GM19025 (cell line): ENCODE measurements around the gene KCND2.

Experiments used
- ATAC-seq: cut with Tn5 transposase; IDR thresholded peaks from one replicate; pipeline ENCODE4 v1.9.1; 2021; ENCODE audit warnings: mild to moderate bottlenecking, low read depth, moderate library complexity; ENCODE audit not compliant: unreplicated experiment

Gene KCND2

DNA sequence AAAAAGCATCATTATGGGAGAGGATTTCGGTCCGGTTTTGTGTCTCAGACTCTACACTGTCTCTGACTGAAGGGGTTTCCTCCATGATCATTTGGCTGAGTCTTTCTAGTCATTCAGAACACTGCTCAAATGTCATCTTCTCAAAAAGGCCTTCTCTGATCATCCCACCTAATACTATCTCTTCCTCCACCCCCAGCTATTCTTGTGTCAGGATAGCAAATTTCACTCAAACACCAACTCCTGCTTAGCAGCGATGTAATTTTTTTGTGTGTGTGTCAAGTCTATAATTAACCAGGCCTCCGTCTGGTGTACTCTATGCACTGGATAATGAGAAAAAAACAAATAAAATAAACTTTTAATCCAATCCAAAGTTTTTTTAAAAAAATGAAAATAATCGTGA, 200.4 kb downstream of the KCND2 start:
- ATAC-seq, result no peak

DNA sequence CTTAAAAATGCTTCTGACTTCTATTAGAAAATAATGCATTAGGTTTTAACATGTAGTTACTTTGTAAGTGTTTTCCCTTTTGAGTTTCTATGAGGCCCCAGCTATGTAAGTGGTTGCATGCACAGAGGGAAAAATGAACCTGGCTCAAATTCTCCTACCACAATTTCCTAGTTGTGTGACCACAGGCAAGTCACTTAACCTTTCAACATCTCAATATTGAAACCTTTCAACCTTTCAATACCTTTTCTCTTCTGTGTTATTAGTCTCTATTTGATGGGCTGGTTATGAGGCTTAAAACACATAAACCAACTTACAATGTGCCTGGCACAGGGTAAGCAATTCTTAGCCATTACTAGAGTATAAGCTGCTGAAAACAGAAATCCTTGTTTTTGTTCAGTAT, 203.0 kb downstream of the KCND2 start:
- ATAC-seq, result peak; percentile 60

DNA sequence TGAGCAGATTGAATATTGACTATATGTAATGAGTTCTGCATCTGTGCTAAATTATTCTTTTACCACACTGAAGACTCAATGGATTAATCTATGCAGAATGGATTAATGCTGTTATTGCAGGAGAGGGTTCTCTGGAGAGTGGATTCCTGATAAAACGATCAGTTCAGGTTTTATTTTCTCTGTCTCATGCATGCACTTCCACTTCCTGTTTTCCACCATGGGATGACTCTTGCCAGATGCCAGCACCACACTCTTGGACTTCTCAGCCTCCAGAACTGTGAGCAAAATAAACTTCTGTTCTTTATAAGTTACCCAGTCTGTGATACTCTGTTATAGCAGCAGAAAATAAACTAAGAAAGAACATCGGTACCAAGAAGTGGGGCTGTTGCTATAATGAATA, 207.5 kb downstream of the KCND2 start:
- ATAC-seq, result no peak

DNA sequence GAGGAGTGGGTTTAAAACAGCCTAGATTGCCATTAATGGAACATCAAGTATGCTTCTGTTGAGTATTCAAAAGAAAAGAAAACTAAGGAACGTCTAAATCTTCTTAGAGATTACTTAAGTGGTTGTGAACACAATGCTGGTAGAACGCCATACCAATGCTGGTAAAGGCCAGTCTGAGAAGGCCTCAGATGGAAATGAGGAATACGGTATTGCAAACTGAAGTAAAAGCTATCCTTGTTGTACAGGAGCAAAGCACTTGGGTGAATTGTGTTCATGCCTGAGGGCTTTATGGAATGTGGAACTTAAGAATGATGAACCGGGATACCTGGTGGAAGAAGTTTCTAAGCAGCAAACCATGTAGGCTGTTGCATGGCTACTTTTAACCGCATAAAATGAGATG, 208.0 kb downstream of the KCND2 start:
- ATAC-seq, result no peak

DNA sequence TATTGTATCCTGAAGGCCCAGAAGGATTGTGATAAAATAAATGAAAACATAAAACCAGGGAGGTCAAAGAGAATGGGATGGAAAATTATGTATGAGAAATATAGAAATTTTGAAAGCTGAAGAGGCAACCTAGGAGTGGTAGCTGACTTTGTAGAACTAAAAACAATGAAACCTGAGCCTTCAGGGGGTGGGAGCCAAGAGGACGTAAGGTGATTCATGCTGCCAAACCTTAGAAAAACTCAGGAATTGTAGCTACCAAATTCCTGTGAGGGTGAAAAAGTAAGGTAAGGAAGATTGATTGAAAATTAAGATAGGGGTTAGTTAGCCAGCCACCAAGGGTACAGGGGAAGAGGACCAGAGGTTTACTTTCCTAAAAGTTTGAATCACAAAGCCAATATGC, 213.2 kb downstream of the KCND2 start:
- no peak for ATAC-seq

DNA sequence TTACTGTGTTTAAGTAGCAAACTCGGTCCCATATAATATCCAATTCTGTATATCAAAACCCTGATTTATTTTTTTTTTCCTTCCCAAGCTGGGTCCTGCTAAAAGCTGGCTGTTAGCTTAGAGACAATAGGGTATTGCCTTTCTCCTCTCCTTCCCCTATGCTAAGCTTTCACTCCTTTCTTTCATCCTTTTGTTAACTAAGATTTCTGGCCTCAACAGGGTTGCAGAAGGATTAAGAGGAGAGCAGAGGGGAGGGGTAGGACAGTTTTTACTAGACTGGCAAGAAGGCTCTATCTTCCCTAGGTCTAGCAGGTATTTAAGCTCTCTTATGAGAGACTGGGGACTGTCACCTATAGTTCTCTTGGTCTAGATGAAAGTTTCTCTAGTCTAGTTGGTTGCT, 229.2 kb downstream of the KCND2 start:
- no peak for ATAC-seq

DNA sequence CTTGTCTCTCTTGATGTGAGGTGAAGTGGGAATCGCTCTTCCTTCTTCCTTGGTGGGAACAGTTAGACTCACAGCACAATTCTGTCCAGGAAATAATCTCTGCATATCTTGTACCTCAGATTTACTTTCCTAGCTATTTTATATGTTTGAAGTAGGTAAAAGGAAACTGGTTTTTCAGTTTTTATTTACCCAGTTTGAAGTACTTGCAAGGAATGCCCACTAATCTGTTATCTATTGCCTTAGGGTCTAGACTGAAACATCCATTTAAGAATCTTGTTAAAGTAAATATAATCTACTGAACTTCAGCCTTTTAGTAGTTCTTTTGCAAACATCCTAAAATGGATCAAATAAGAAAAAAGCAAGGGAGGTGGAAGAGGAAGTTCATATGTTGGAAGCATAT, 229.8 kb downstream of the KCND2 start:
- no peak for ATAC-seq

DNA sequence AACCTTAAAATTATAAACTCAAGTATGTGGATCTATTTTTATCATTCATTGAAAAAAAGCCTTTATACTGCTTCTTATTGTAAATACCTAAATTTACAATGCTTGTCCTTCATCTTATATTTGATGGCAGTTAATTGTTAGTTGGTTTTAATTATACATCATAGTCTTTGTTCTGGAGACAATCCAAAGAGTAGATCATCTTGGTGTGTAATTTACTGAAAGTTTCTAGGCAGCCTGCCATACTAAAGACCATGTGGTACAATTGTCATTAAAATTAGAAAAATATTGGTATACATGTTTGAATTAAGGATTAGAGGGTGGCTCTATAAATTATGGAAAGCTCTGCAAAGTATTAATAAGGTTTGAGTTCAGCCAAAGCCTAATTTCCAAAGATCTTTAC, 231.4 kb downstream of the KCND2 start:
- no peak for ATAC-seq

DNA sequence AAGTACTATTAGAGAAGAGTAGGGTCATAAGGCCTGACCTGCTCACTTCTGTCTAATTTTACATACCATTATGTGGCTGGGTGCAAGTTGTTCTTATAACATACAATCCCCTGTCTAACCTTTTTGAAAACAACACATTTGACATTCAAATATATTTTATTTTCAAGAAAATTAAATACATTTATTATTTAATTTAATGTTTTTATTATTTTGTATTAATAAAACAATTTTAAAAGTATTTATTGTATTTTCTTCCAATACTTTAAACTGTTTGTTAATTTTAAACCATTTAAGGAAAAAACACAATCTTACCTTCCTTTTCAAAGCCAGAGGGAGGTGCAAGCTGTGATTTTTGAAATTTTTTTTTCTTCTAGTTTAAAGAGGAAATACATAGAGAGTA, 232.8 kb downstream of the KCND2 start:
- no peak for ATAC-seq

DNA sequence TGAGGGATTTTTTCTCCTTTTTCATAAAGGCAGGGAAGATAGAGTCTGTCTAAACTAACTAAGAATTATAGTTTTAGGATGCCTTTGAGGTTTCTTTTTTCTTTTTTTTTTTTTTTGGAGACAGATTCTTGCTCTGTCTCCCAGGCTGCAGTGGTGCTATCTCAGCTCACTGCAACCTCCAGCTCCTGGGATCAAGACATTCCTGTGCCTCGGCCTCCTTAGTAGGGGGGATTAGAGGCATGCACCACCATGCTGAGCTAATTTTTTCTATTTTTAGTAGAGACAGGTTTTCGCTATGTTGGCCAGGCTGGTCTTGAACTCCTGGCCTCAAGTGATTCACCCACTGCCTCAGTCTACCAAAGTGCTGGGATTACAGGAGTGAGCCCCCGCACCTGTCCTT, 239.7 kb downstream of the KCND2 start:
- no peak for ATAC-seq

DNA sequence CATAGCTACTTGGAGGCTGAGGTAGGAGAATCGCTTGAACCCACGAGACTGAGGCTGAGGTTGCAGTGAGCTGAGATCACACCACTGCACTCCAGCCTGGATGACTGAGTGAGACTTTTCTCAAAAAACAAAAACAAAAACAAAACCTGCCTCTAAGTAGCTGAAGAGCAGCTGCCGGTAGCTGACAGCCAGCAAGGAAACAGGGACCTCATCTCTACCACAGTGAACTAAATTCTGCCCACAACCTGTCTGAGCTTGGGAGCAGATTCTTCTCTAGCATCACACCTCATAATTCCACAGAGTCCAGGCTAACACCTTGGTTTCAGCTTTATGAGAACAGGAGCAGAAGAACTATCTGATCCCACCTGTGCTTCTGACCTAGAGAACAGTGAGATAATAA, 246.2 kb downstream of the KCND2 start:
- no peak for ATAC-seq

DNA sequence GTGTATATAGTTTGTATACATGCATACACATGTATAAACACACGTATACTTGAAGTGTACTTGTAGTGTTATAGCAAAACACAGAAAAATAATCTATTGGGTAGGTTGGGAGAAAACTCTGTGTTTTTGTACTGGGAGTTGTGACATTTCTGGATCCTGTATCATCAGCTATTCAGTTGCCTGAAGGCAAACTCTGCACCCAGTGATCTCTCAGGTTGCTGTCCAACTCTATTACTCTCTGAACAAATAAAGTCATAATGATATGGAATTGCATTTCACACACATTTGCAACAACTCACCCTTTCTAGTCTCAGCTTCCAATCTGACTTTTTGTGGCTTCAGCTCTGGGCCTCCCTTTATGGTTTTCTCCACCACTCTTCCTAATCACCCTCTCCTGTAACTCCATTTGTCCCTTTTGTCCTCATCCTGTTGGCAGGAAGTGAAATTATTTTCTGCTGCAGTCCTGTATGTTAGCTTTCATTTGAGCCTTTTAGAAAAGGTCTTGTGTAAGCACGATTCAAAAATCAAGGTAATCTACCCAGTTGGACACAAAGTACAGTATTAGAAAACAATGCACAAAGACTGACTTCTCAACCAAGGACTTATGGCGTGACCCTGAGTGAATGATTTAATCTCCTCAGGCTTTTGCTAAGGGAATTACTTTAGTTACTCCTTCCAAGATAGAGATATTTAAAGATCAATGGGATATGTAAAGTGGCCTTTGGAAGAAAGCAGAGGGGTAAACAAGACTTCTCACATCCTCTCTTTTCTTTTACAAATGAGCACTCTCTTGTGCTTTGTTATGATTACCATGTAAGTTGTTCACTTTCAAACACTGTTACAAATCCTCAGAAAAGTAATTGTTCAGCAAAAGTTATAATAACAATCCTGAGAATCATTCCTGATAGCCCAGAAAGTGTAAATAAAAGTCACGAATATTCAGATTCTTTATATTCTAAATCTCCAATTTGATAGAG, 249.1 kb downstream of the KCND2 start:
- no peak for ATAC-seq

DNA sequence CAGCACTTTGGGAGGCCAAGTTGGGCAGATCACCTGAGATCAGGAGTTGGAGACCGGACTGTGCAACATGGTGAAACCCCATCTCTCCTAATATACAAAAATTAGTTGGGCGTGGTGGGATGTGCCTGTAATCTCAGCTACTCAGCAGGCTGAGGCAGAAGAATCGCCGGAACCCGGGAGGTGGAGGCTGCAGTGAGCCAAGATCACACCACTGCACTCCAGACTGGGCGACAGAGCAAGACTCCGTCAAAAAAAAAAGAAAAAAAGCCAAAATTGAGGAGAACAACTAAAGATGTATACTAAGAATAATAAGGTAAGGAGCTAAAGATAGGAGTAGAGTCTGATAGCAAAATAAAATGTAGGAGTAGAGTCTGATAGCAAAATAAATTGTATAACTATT, 251.0 kb downstream of the KCND2 start:
- no peak for ATAC-seq

DNA sequence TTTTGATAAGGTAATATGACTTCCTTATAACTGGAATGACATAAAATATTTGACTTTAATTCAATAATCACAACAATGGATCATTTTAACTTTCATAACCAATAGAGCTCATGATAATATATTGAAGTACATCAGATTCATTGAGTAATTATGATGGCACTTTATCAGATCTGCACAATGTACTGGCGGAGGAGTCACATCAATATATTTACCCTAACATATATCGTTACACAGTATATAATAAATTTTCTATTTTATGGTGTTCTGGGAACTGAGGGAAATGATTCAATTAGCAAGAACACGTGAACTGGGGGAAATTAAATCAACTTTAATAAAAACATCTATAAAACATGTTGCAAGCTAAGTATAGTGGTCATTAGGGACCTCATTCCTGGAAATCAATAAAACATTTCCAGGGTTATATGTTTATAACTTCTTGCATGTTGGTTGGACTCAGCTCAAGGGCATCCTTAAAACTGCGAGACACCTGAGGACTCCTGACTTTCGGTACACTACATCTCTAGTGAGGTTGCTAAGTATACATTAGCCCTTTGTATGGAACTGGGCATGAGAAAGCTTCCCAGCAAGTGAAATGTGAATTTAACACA, 254.0 kb downstream of the KCND2 start:
- ATAC-seq, result no peak

DNA sequence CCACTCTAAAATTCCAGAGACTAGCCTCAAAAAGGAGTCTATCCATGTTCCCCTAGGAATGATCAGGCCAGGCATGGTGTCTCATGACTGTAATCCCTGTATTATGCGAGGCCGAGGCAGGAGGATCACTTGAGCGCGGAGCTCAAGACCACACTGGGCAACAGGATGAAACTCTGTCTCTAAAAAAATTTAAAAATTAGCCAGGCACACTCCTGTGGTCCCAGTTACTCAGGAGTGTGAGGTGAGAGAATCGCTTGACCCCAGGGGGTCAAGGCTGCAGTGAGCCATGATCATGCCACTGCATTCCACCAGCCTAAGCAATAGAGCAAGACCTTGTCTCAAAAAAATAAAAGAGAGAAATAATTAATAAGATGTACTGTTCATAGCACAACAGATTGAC, 256.8 kb downstream of the KCND2 start:
- ATAC-seq, result no peak

DNA sequence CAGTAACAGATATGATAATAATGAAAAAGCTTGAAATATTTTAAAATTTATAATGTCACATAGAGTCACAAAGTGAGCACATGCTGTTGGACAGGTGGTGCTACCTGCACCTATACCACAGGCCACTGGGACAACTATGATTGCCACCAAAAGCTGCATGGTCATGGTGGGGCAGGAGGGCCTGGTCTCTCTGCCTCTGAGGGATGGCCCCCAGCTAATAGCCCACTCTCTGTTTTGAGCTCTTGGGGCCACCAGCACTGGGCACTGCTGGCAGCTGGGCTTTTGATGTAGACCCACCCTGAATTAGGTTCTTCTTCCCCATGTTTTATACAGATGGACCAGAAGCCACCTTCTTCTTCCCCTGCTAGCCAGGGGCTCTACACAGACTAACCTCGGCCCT, 265.4 kb downstream of the KCND2 start:
- no peak for ATAC-seq

DNA sequence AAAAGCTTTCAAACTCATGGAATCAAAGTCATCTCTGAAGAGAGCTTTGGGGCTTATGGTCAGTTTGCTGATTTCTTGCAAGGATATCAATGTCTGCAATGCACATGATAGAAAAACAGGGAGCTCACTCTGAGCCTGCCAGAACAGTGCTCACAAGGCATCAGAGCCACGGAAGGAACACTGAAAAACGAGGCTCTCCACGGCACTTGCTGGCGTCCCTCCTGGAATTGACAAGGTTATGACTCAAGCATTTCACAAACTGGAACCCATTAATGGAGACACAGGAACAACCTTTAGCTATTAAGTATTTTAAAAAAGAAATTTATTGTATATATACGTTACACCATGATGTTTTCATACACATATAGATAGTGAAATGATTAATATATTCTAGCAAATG, 266.3 kb downstream of the KCND2 start:
- ATAC-seq, result no peak

DNA sequence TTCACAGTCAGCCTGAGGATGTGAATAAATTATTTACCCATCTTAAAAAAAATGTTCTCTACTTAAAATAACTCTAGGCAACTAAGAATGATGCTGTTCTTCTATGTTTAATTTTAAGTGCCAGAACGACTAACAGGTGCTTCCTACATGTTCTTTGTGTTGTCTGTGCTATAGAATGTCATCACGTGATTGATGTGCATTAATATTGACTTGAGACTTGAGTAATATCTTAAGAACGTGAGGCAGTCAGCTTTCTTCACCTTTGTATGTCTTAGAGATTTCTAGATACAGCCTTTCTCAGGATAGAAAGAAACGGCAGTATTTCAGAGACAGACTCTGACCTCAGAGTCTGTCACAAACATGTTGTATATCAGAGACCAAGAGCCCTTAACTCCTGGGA, 274.6 kb downstream of the KCND2 start:
- no peak for ATAC-seq

DNA sequence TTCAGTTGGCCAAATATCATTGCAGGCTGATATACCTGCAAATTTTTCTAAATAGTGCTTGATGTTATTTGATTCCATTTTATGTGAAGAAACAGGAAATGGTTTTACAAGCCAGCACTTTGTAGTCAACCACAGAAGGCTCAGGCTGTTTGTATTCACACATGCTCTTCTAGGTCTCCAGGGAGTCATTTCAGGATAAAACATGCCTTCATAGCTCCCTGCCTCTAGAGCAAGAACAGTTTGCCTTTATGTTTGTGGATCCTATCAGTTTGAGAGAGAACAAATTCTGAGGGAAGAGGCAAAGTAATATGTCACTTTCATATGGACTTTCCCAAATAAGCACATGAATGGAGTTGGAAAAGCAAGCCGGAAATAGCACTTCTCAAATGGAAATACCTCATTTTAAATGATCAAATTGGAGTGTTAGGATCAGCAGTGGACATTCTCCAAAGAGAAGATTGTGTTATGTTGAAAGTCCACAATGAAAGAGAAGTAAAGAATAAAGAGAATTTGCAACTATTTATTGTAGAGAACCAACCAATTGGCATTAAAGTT, 277.6 kb downstream of the KCND2 start:
- ATAC-seq, result no peak

DNA sequence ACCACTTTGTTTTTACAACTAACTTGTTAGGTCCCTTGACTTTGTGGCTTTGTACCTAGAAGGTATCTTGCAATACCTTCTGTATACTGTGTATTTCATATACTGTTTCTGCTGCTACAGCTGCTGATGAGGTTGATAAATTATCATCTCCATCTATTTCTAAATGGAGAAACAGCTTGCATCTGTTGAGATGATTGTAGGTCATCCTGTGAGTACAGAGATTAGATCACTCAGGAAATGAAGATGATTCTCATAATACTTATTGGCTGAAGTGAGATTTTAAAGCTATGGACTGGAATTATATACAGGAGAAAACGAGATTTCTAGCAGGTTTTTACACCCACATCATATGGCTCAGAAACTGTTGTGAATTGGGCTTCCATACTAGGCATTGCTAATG, 280.5 kb downstream of the KCND2 start:
- ATAC-seq, result peak; percentile 44

DNA sequence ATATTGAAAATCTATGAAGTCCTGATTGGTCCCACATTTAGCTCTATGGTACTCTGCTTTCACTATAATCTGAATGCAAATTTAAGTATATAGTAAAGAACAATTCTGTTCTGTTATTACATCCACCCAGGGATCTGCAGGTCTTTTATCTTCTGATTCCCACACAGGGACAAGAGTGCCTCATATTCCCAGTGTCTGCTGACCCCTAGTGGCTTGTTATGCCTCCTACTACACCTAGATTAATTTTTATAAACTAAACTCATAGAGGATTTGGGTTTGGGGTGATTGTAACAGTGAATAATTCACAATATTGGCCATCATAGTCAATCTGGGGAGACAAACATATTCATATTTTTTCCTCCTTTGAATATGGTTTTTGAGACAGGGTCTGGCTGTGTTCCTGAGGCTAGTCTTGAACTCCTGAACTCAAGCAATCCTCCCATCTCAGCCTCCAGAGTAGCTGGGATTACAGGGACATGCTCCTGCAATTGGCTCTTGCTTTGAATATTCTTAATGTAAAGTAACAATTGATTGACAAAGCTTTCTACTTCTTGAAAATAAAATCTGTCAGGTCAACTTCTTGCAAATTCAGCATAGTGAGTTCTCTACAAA, 282.1 kb downstream of the KCND2 start:
- peak; percentile 49 for ATAC-seq
